ENCODE data around the gene AGAP3.

- TF ChIP-seq CTCF (IDR thresholded peaks at IDR 0.05) (no peak), EP300 (IDR thresholded peaks at IDR 0.05) (no peak), POLR2A (IDR thresholded peaks at IDR 0.05) (no peak)
Measured at GRCh38 chr7:151103973-151104372, 17.7 kb downstream of the AGAP3 start.
